Measurements from ENCODE around the gene MR1.

Gene MR1

DNA sequence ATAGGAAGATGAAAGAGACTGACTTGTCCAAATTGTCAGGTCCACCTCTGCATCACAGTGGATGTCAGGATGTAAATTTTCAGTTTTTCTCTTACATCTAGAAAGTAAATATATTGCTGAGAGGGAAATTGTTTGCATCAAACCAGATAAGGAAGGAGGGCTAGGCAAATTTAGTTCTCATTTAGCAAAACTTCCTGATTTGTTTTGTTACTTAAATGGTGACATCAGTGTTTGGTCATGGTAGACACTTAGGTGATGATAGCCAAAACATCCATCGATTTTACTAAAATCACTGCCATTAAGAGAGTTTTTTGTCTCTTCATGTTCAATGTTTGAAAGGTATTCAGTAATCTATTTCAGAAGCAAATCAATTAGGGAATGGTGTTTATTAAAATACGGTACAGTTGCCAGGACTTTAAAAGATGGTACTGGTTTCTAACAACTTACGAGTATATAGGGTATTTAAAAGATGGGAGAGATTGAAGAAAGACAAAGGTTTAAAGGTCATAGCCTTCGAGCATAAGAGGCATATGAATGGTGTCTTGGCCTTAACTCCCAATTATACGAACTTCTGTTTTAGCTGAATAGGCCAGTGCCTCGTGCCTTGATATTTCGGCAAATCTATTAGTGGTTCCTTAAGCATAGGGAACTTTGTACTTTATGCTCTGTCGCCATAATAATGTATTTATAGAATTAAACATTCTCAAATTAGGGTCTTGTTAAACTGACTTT lies 57.7 kb downstream of the MR1 start:
- H3K27me3 ChIP-seq, result no peaks in the 10 kb centered on the region
- peak overlapping the region; percentile 78 to 91 (median 89) for H3K4me2 ChIP-seq
- peaks cover 65 to 79% (median 76%) of the 10 kb centered on the region in 11 experiments for H4K20me1 ChIP-seq
- H3K9ac ChIP-seq, result peak overlapping the region; percentile 90 to 97 (median 93); a peak in 16 of 22 replicates
- H3K36me3 ChIP-seq, result peaks cover 12 to 41% (median 34%) of the 10 kb centered on the region in 11 experiments; a peak in 17 of 22 replicates
- H3K4me3 ChIP-seq, result peak overlapping the region; percentile 86 to 98 (median 96)
- peak overlapping the region in 3 of 11 experiments; percentile 93 to 96 (median 94); a peak in 2 of 22 replicates for H3K27ac ChIP-seq
- no peak for TF ChIP-seq Cebpa-rat (IDR thresholded peaks at IDR 0.05)
- no peaks in the 10 kb centered on the region for H3K9me3 ChIP-seq (replicated peaks in 1 of 11)
- H3K4me1 ChIP-seq, result peaks cover 58 to 75% (median 61%) of the 10 kb centered on the region in 10 experiments

DNA sequence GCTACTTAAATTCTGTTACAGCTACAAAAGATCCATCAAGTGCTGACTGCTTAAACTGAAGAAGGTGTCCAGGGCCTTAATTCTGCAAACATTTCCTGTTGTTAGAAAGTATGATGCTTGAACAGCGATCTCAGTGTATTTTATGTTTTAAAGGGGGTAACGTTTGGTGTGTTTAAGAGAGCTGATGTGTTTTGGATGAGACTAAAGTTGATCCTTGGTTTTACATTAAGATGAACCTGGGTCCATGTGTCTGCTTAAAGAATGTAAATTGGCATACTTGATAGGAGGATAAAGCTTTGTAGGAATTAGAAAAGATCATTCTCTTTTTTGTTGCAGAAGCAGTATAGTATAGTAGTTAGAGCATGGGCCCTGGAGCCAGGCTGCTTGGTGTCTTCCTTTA lies 58.3 kb downstream of the MR1 start:
- Histone ChIP-seq H3K27me3 (no peaks in the 10 kb centered on the region), H3K27ac (no peak overlapping the region), H3K4me1 (peaks cover 59 to 75% (median 63%) of the 10 kb centered on the region in 10 experiments), H4K20me1 (peaks cover 65 to 85% (median 76%) of the 10 kb centered on the region in 11 experiments), H3K4me3 (peak overlapping the region in 8 of 10 experiments; percentile 86 to 98 (median 96); a peak in 12 of 20 replicates), H3K9ac (peak overlapping the region in 4 of 11 experiments; percentile 93 to 97 (median 96); a peak in 4 of 22 replicates), H3K4me2 (peak overlapping the region; percentile 78 to 91 (median 89)), H3K36me3 (peaks cover 12 to 41% (median 34%) of the 10 kb centered on the region in 11 experiments; a peak in 17 of 22 replicates), H3K9me3 (replicated peaks in 1 of 11) (no peaks in the 10 kb centered on the region)
- no peak for TF ChIP-seq Cebpa-rat (IDR thresholded peaks at IDR 0.05)

DNA sequence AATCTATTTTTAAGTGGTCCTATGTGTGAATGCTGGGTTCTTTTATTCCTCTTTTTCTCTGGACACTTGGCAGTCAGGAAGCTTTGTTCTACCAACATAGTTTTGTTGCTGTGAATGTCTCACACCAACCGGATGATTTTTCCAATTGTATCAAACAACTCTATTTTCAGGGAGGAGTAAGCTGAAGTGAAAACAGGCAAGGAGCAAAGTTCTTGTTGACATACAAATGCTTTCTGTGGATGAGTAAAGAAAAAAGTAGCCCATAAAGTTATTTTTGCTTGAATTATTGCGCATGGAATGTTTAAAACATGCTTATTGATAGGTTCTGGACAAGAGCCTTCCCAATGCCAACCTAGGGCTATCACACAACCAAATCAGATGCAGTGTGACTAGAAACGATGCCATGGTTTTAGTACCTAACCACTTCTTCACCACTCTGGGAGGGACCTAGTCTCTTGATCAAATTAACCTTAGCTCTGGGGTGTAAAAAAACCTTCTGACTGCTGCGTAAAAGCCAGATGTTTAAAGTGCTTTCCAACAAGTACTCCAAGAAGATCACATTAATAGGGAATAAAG lies 59.2 kb downstream of the MR1 start:
- Histone ChIP-seq H3K27ac (no peak overlapping the region), H3K27me3 (no peaks in the 10 kb centered on the region), H3K4me3 (0 out of 20 replicates have a peak overlapping the region, but pooled peaks of 1 of the 10 experiments have one; percentile 96), H3K9me3 (replicated peaks in 1 of 11) (no peaks in the 10 kb centered on the region), H3K36me3 (peaks cover 12 to 41% (median 34%) of the 10 kb centered on the region in 11 experiments; a peak in 17 of 22 replicates), H4K20me1 (peaks cover 65 to 87% (median 76%) of the 10 kb centered on the region in 11 experiments), H3K9ac (peak overlapping the region in 2 of 11 experiments; percentile 93 to 97; a peak in 1 of 22 replicates), H3K4me2 (peak overlapping the region in 8 of 11 experiments; percentile 78 to 91 (median 90); a peak in 11 of 22 replicates), H3K4me1 (peaks cover 56 to 73% (median 63%) of the 10 kb centered on the region in 10 experiments)
- no peak for TF ChIP-seq Cebpa-rat (IDR thresholded peaks at IDR 0.05)

DNA sequence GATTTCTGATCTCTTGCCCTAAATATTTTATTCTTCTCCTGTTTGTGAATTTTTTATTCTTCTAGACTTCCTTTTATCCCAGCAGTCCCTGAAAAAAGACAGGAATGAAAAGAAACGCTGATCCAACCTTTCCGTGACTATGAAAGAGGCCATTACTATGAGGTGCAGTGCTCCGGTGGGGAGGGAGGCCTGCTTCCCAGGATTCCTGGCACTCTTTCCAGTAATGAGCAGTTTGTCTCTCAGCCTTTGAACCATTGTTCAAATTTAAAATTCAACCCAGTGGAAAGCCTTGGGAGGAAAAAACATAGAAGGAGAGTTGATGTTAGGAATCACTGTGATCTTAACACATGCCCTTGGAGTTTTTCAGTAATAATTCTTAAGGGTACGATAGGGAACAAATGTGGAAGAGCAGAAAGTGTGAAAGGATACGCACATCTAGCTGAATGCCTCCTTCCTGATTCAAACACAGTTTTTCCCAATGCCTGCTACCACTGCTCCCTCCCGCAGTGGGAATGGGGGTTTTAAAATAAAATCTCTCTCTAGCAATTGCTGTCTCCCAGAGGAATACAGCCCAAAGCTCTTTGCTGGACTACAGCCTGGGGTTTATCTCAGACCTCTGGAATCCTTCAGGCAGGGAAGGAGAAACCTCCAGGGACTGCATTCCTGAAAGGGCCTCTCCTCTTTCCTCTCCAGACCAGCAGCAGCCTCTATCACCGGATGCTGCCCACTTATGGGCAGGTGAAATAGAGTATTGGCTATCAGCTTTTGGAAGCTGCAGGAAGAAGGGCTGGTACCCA lies 60.8 kb downstream of the MR1 start:
- Histone ChIP-seq H3K27ac (no peak overlapping the region), H3K27me3 (no peaks in the 10 kb centered on the region), H3K4me3 (no peak overlapping the region), H3K4me2 (peak overlapping the region in 9 of 11 experiments; percentile 65 to 89 (median 76); a peak in 11 of 22 replicates), H3K4me1 (peaks cover 66 to 86% (median 75%) of the 10 kb centered on the region in 10 experiments), H3K9me3 (replicated peaks in 1 of 11) (no peaks in the 10 kb centered on the region), H4K20me1 (peaks cover 55 to 77% (median 65%) of the 10 kb centered on the region in 11 experiments), H3K36me3 (peaks cover 12 to 41% (median 34%) of the 10 kb centered on the region in 11 experiments; a peak in 17 of 22 replicates), H3K9ac (no peak overlapping the region)
- no peak for TF ChIP-seq Cebpa-rat (IDR thresholded peaks at IDR 0.05)

GRCh38 chr1:181095260-181095659 lies 61.5 kb downstream of the MR1 start:
- H3K27me3 ChIP-seq, result no peaks in the 10 kb centered on the region
- H3K4me3 ChIP-seq, result no peak overlapping the region
- TF ChIP-seq Cebpa-rat (IDR thresholded peaks at IDR 0.05), result no peak
- H3K27ac ChIP-seq, result no peak overlapping the region
- H3K4me1 ChIP-seq, result peaks cover 72 to 92% (median 81%) of the 10 kb centered on the region in 10 experiments
- H4K20me1 ChIP-seq, result peaks cover 48 to 70% (median 59%) of the 10 kb centered on the region in 11 experiments
- H3K4me2 ChIP-seq, result peak overlapping the region; percentile 58 to 89 (median 76)
- peaks cover 12 to 41% (median 34%) of the 10 kb centered on the region in 11 experiments; a peak in 17 of 22 replicates for H3K36me3 ChIP-seq
- H3K9ac ChIP-seq, result no peak overlapping the region
- no peaks in the 10 kb centered on the region for H3K9me3 ChIP-seq (replicated peaks in 1 of 11)

- peaks cover 12 to 41% (median 34%) of the 10 kb centered on the region in 11 experiments; a peak in 17 of 22 replicates for H3K36me3 ChIP-seq
- TF ChIP-seq Cebpa-rat (IDR thresholded peaks at IDR 0.05), result no peak
- peaks cover 73 to 95% (median 84%) of the 10 kb centered on the region in 10 experiments for H3K4me1 ChIP-seq
- H3K4me2 ChIP-seq, result peak overlapping the region; percentile 58 to 89 (median 76)
- H3K27me3 ChIP-seq, result no peaks in the 10 kb centered on the region
- peak overlapping the region; percentile 10 to 48 (median 24); a peak in 11 of 22 replicates for H3K9ac ChIP-seq
- H3K9me3 ChIP-seq (replicated peaks in 1 of 11), result no peaks in the 10 kb centered on the region
- H3K4me3 ChIP-seq, result no peak overlapping the region; a peak in 1 of 20 replicates
- peaks cover 43 to 65% (median 54%) of the 10 kb centered on the region in 11 experiments for H4K20me1 ChIP-seq
- H3K27ac ChIP-seq, result peak overlapping the region in 4 of 11 experiments; percentile 28 to 47 (median 41); a peak in 6 of 22 replicates
These were observed 62.0 kb downstream of the MR1 start for GRCh38 chr1:181095763-181096184.

GRCh38 chr1:181097242-181097641 lies 63.5 kb downstream of the MR1 start:
- Histone ChIP-seq H3K4me3 (no peak overlapping the region), H3K9ac (peak overlapping the region in 2 of 11 experiments; percentile 0 to 39; a peak in 2 of 22 replicates), H3K4me2 (peak overlapping the region; percentile 58 to 89 (median 76)), H3K27ac (peak overlapping the region in 2 of 11 experiments; percentile 36 to 47; a peak in 2 of 22 replicates), H3K36me3 (peaks cover 11 to 32% (median 27%) of the 10 kb centered on the region in 11 experiments; a peak in 17 of 22 replicates), H3K9me3 (replicated peaks in 1 of 11) (no peaks in the 10 kb centered on the region), H4K20me1 (peaks cover 28 to 51% (median 39%) of the 10 kb centered on the region in 11 experiments), H3K4me1 (peaks cover 73 to 95% (median 84%) of the 10 kb centered on the region in 10 experiments), H3K27me3 (no peaks in the 10 kb centered on the region)
- no peak for TF ChIP-seq Cebpa-rat (IDR thresholded peaks at IDR 0.05)
